ENCODE data around the gene CGRRF1.

Gene CGRRF1

DNA sequence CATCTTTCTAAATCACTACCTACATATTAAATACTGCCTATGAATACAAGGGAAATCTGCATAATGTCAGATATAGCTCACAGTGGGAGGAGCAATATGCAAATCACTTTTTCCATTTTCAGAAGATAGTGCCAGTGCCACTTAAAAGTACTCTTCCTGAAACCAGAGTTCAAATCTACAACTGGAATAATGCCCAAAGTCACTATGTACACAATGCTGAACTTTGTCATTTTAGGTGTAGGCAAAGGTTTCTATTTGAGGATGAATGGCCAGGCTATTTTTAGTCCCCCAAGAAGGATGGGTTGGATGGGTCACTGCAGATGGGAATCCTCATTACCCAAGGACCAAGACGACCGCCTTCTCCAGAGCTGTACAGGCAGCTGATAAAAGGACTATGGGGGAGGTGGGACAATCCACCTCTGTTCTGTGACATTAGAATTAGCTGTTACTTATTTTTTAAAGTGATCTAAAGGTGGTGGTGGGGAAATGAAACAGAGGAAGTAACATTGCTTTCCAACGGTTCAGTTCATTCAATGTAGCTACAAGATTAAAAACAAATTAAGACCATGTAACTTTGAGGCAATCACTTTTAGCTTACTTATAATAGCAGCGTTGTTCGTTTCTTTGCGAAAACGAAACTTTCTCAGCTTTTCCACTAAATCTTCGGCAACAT is 26.5 kb upstream of the CGRRF1 start:
- peak overlapping the region; percentile 50 for H3K27ac ChIP-seq
- no peak for TF ChIP-seq ZFX (IDR thresholded peaks at IDR 0.05; ENCODE audit: borderline replicate concordance)
- TF ChIP-seq CTCF (IDR thresholded peaks at IDR 0.05) = no peak

DNA sequence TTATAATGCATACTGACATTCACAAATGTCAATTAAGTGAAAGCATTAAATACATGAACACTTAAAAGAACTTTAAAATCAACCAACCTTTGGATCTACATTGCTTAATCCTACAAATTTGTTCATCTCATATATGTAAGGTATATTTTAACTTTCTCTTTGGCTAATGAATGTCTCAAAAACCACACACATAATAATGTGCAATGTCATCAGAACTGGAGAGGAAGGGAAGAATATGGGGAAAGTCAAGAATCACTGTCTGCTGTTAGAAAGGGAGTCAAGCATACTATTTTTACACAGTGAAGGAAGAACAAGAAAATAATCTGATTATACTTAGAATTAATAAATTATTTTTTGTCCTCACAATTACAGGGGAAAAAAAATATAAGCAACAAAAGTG is 25.9 kb upstream of the CGRRF1 start:
- H3K27ac ChIP-seq = peak overlapping the region; percentile 50
- TF ChIP-seq CTCF (IDR thresholded peaks at IDR 0.05) = no peak
- TF ChIP-seq ZFX (IDR thresholded peaks at IDR 0.05; ENCODE audit: borderline replicate concordance) = no peak

DNA sequence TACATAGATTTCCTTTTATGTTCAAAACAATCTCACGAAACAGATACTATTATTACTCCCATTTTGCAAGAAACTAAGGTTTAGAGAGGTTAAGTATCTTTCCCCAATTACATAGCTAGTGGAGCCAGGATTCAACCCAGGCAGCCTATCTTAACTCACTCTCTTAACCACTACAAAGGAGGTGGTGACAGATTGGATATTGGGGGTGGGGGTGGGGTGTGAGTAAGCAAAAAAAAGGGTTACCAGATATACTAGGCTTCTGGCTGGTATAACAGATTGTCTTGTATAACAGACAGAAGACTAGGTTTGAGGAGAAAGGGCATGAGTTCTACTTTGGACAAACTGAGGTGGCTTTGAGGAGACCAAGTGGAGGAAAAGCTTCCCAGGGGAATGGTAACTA is 23.0 kb upstream of the CGRRF1 start:
- no peak overlapping the region for H3K27ac ChIP-seq
- no peak for TF ChIP-seq CTCF (IDR thresholded peaks at IDR 0.05)
- TF ChIP-seq ZFX (IDR thresholded peaks at IDR 0.05; ENCODE audit: borderline replicate concordance) = no peak

- peak overlapping the region; percentile 96 for H3K27ac ChIP-seq
- TF ChIP-seq CTCF (IDR thresholded peaks at IDR 0.05) (no peak), ZFX (IDR thresholded peaks at IDR 0.05; ENCODE audit: borderline replicate concordance) (no peak)
These were observed 21.9 kb upstream of the CGRRF1 start for GRCh38 chr14:54487771-54488170.

- peak overlapping the region; percentile 96 for H3K27ac ChIP-seq
- TF ChIP-seq CTCF (IDR thresholded peaks at IDR 0.05) (no peak), ZFX (IDR thresholded peaks at IDR 0.05; ENCODE audit: borderline replicate concordance) (no peak)
These were observed 21.4 kb upstream of the CGRRF1 start for GRCh38 chr14:54488318-54488645.

DNA sequence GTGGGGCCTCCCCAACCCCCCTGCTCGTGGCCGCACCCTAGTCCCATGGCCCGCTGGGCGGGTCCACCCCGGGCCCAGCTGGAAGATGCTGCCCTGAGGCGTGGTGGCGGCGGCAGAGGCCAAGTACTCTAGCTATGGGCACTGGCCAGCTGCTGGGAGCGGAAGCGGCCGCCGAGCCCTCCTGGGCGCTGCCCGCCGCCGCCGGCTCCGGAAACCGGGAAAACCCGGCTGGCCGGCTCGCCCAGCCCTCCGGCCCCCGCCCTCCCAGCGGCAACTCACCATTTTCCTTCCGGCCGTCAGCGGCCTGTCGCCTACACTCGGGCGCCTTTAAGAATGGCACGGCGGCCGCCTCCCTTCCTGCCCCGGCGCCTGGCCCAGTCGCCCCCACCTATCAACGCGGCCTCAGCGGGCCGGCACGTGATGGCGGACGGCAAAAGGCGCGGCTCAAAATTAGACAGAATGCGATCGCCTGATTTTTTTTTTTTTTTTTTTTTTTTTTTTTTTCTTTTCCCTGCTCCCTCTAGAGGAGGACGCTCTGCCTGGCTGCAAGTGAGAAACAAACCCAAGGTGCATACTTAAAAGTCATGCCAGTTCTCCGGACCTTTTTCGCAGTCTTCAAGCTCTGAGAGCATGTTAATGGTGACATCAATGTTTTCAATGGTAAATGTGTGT is 20.9 kb upstream of the CGRRF1 start, which contains the start of gene GMFB:
TSS of gene GMFB (minus strand) at position 335 of the 672 bp plus-strand sequence. CDS start at position 282, 53 bp downstream.
- H3K27ac ChIP-seq = peak within 1 kb of the TSS; percentile 96
- TF ChIP-seq CTCF (IDR thresholded peaks at IDR 0.05) (peak; percentile 42; the same call in 1 of the 2 replicates), ZFX (IDR thresholded peaks at IDR 0.05; ENCODE audit: borderline replicate concordance) (no peak)

GRCh38 chr14:54489318-54489683 is 20.4 kb upstream of the CGRRF1 start:
- H3K27ac ChIP-seq = peak overlapping the region; percentile 96

More at GRCh38 chr14:54489318-54489683, 20.4 kb upstream of the CGRRF1 start:
- TF ChIP-seq ZFX (IDR thresholded peaks at IDR 0.05; ENCODE audit: borderline replicate concordance) (no peak), CTCF (IDR thresholded peaks at IDR 0.05) (0 out of 2 replicates have a peak, but pooled peaks have one; percentile 3)
